H1 (cell line): ENCODE data around the gene AKT1S1. TPM values are rescaled to one million over a fixed set of nuclear protein-coding genes. Genes with fewer than 3 reads are reported as not detected.

Experiments
- CTCF ChIA-PET: fragments of 300-600 bp; sonication (Branson Sonifier 250); formaldehyde crosslinking; loops from one replicate; lab custom pipeline; 2021; ENCODE audit not compliant: partially characterized antibody; lab: Charles Lee
- POLR2A ChIA-PET: fragments of 300-600 bp; sonication (Branson Sonifier 250); formaldehyde crosslinking; loops from one replicate; lab custom pipeline; 2021; ENCODE audit warnings: inconsistent platforms; ENCODE audit not compliant: partially characterized antibody; lab: Charles Lee
- DNase-seq, 2 experiments: peaks; one replicate each; pipeline versions ENCODE4 v3.0.0 to v3.0.0-alpha.2; 2010 to 2022; ENCODE audit warnings: low spot score in 2 of 2, low read depth in 1 of 2, mixed read lengths in 1 of 2
- FAIRE-seq: peaks from 2 replicates; lab custom pipeline; 2011; peaks lifted over from hg19 to GRCh38; lab: Jason Lieb, UNC
- H2AFZ ChIP-seq: 2 replicates; pipeline ENCODE4 v1.8.1; 2012; ENCODE audit warnings: low read length, inconsistent platforms
- H2AK5ac ChIP-seq: 2 replicates; pipeline ENCODE4 v1.6.1; 2013; ENCODE audit warnings: low read depth, low read length
- H2BK120ac ChIP-seq: replicated peaks from 2 replicates; pipeline ENCODE3; 2013; ENCODE audit warnings: low read depth, low read length, inconsistent platforms
- H2BK12ac ChIP-seq: 2 replicates; pipeline ENCODE4 v1.6.1; 2013; ENCODE audit warnings: low read depth, low read length
- H2BK15ac ChIP-seq: 2 replicates; pipeline ENCODE4 v1.6.1; 2013; ENCODE audit warnings: low read length
- H2BK20ac ChIP-seq: 2 replicates; pipeline ENCODE4 v1.6.1; 2013; ENCODE audit warnings: low read length
- H2BK5ac ChIP-seq: 2 replicates; pipeline ENCODE4 v1.6.1; 2013; ENCODE audit warnings: low read depth, low read length
- H3K14ac ChIP-seq: 2 replicates; pipeline ENCODE4 v1.6.1; 2013; ENCODE audit warnings: inconsistent platforms; ENCODE audit not compliant: insufficient read length
- H3K18ac ChIP-seq: 2 replicates; pipeline ENCODE4 v1.6.1; 2013; ENCODE audit warnings: low read length; ENCODE audit errors: extremely low read depth
- H3K23ac ChIP-seq: 2 replicates; pipeline ENCODE4 v1.6.1; 2013; ENCODE audit warnings: inconsistent platforms; ENCODE audit not compliant: insufficient read length
- H3K23me2 ChIP-seq: 2 replicates; pipeline ENCODE4 v1.6.1; 2013; ENCODE audit warnings: low read depth, low read length
- H3K27ac ChIP-seq: 2 replicates; pipeline ENCODE4 v1.6.1; 2011; ENCODE audit warnings: low read depth, low read length, inconsistent platforms
- H3K27me3 ChIP-seq, 4 experiments: replicated peaks in 1 of 4; 1 replicate in 1 of 4; 2 replicates in 3 of 4; pipeline versions ENCODE4 v1.6.1 to v1.8.1; 2011 to 2013; ENCODE audit warnings: low read length in 3 of 4, mild to moderate bottlenecking in 3 of 4, inconsistent platforms in 2 of 4, mixed read lengths in 2 of 4, moderate library complexity in 1 of 4; ENCODE audit not compliant: control insufficient read depth in 3 of 4, insufficient read depth in 3 of 4; ENCODE audit errors: extremely low read depth in 1 of 4
- H3K36me3 ChIP-seq, 4 experiments: 2 replicates each; pipeline versions ENCODE4 v1.6.1 to v1.8.1; 2011 to 2013; ENCODE audit warnings: mild to moderate bottlenecking in 4 of 4, low read length in 3 of 4, moderate library complexity in 2 of 4, control low read depth in 1 of 4, inconsistent platforms in 1 of 4; ENCODE audit not compliant: insufficient read depth in 4 of 4, control insufficient read depth in 2 of 4
- H3K4ac ChIP-seq: replicated peaks from 2 replicates; pipeline ENCODE3; 2013; ENCODE audit warnings: low read length, low read depth, mixed read lengths, inconsistent platforms; ENCODE audit not compliant: insufficient read length
- H3K4me1 ChIP-seq, 4 experiments: replicated peaks in 1 of 4; 1 replicate in 1 of 4; 2 replicates in 3 of 4; pipeline versions ENCODE4 v1.6.1 to v1.8.1; 2011 to 2013; ENCODE audit warnings: low read length in 3 of 4, inconsistent platforms in 2 of 4, mixed read lengths in 1 of 4; ENCODE audit not compliant: insufficient read depth in 4 of 4, control insufficient read depth in 3 of 4
- H3K4me2 ChIP-seq, 2 experiments: 2 replicates each; pipeline versions ENCODE4 v1.6.1 to v1.8.1; 2011 to 2013; ENCODE audit warnings: low read depth in 2 of 2, low read length in 2 of 2, control low read depth in 1 of 2, inconsistent platforms in 1 of 2, mild to moderate bottlenecking in 1 of 2; ENCODE audit not compliant: insufficient read depth in 1 of 2
- H3K4me3 ChIP-seq, 4 experiments: fragments of 200-600, 300-600 bp in 1 of 4; sonication (generic), shearing (Covaris generic), sonication (Bioruptor Twin) in 1 of 4; 2 replicates each; pipeline versions ENCODE4 v1.5.1 to v1.8.1; 2011 to 2016; ENCODE audit warnings: low read length in 4 of 4, low read depth in 3 of 4, control low read depth in 2 of 4, inconsistent platforms in 2 of 4, mild to moderate bottlenecking in 2 of 4, mixed read lengths in 1 of 4, moderate library complexity in 1 of 4; ENCODE audit not compliant: insufficient read depth in 2 of 4; ENCODE audit errors: extremely low read depth in 1 of 4
- H3K56ac ChIP-seq: replicated peaks from 2 replicates; pipeline ENCODE3; 2013; ENCODE audit warnings: low read depth, mild to moderate bottlenecking, mixed read lengths, low read length, inconsistent platforms; ENCODE audit not compliant: insufficient read length
- H3K79me1 ChIP-seq: 2 replicates; pipeline ENCODE4 v1.6.1; 2013; ENCODE audit warnings: low read depth, low read length, control low read depth
- H3K79me2 ChIP-seq, 2 experiments: 2 replicates each; pipeline versions ENCODE4 v1.6.1 to v1.8.1; 2012 to 2013; ENCODE audit warnings: low read length in 2 of 2, mild to moderate bottlenecking in 2 of 2, inconsistent platforms in 1 of 2; ENCODE audit not compliant: insufficient read depth in 2 of 2, control insufficient read depth in 1 of 2
- H3K9ac ChIP-seq, 4 experiments: replicated peaks in 1 of 4; 1 replicate in 1 of 4; 2 replicates in 3 of 4; pipeline versions ENCODE4 v1.6.1 to v1.8.1; 2011 to 2013; ENCODE audit warnings: low read depth in 3 of 4, low read length in 3 of 4, control low read depth in 2 of 4, mild to moderate bottlenecking in 2 of 4, moderate library complexity in 2 of 4, inconsistent platforms in 1 of 4; ENCODE audit errors: extremely low read depth in 1 of 4
- H3K9me3 ChIP-seq, 2 experiments: 2 replicates each; pipeline versions ENCODE4 v1.6.1 to v1.8.1; 2012 to 2013; ENCODE audit warnings: mild to moderate bottlenecking in 2 of 2, moderate library complexity in 2 of 2, control low read depth in 1 of 2, inconsistent platforms in 1 of 2, low read depth in 1 of 2, low read length in 1 of 2, mixed read lengths in 1 of 2; ENCODE audit not compliant: insufficient read depth in 2 of 2
- H4K20me1 ChIP-seq, 2 experiments: replicated peaks in 1 of 2; 2 replicates each; pipeline versions ENCODE3 to v1.8.1; 2011 to 2013; ENCODE audit warnings: inconsistent platforms in 2 of 2, low read length in 2 of 2, mild to moderate bottlenecking in 1 of 2; ENCODE audit not compliant: insufficient read depth in 2 of 2, control insufficient read depth in 1 of 2
- H4K5ac ChIP-seq: 2 replicates; pipeline ENCODE4 v1.6.1; 2013; ENCODE audit warnings: low read length, low read depth, mixed read lengths, inconsistent platforms; ENCODE audit not compliant: insufficient read length
- H4K8ac ChIP-seq: 2 replicates; pipeline ENCODE4 v1.8.0; 2013; ENCODE audit warnings: mild to moderate bottlenecking, moderate library complexity, low read length, inconsistent platforms; ENCODE audit not compliant: insufficient read depth; ENCODE audit errors: extremely low read depth
- H4K91ac ChIP-seq: replicated peaks from 2 replicates; pipeline ENCODE3; 2013; ENCODE audit warnings: low read length, mixed read lengths, inconsistent platforms; ENCODE audit not compliant: insufficient read length
- ASH2L ChIP-seq: fragments of 200-600, 300-600 bp; sonication (generic); IDR thresholded peaks from one replicate; pipeline ENCODE4 v1.7.1; 2017; ENCODE audit warnings: low read length
- BCL11A ChIP-seq, 2 experiments: IDR thresholded peaks; one replicate each; pipeline ENCODE4 v1.6.1; 2011; ENCODE audit warnings: low read depth in 2 of 2, low read length in 2 of 2, mild to moderate bottlenecking in 2 of 2
- RNF2 ChIP-seq: fragments of 200-900, 300-1000 bp; sonication (generic); IDR thresholded peaks from 2 replicates; pipeline ENCODE4 v1.7.1; 2016; ENCODE audit warnings: borderline replicate concordance, low read depth, mild to moderate bottlenecking, antibody characterized with exemption, low read length; ENCODE audit not compliant: poor library complexity, severe bottlenecking; ENCODE audit errors: missing control alignments
- SIX5 ChIP-seq: IDR thresholded peaks from 2 replicates; pipeline ENCODE4 v1.6.1; 2011; ENCODE audit warnings: mild to moderate bottlenecking, low read depth, low read length
- TAF1 ChIP-seq: IDR thresholded peaks from 2 replicates; pipeline ENCODE4 v1.6.1; 2011; ENCODE audit warnings: mild to moderate bottlenecking, low read depth, low read length
- TAF7 ChIP-seq: optimal IDR thresholded peaks from 2 replicates; pipeline ENCODE3; 2011; ENCODE audit warnings: low read depth, mild to moderate bottlenecking, inconsistent platforms, low read length, moderate library complexity, borderline replicate concordance
- YY1 ChIP-seq: IDR thresholded peaks from 2 replicates; pipeline ENCODE4 v1.6.1; 2011; ENCODE audit warnings: low read depth, mild to moderate bottlenecking, low read length
- WGBS, 2 experiments: shearing (Covaris generic) in 1 of 2; methylation state at CpG; one replicate each; pipeline versions ENCODE4 v1.1.6 to v1.1.7; 2013 to 2015; ENCODE audit warnings: low lambda C conversion rate in 2 of 2, mixed read lengths in 2 of 2, inconsistent platforms in 1 of 2, low coverage in 1 of 2, missing lambda C conversion rate in 1 of 2; ENCODE audit not compliant: insufficient replicate concordance in 2 of 2, insufficient coverage in 1 of 2, insufficient read length in 1 of 2; ENCODE audit errors: extremely low coverage in 1 of 2, missing lambda C conversion rate in 1 of 2; 5-methylcytosine and 5-hydroxymethylcytosine counted together
- polyA plus RNA-seq, 7 experiments: library from polyadenylated mRNA; depleted of rRNA in 3 of 7; stranded (reverse) in 5 of 7; unstranded in 2 of 7; fragments of >200 nt in 5 of 7; fragments of 200-250 nt in 2 of 7; gene quantifications; 1 replicate in 5 of 7; 2 replicates in 1 of 7; 4 replicates in 1 of 7; pipeline versions ENCODE4 v1.2.1 to v1.2.3, GENCODE V29; 2011 to 2013; ENCODE audit warnings: missing spikeins in 2 of 7, mixed read lengths in 2 of 7
- total RNA-seq: library from RNA; stranded (reverse); fragmentation: NEBNext Ultra II Directional; extraction: Animal tissue kit (Norgen Biotek cat#: 25700); gene quantifications from 2 replicates; pipeline ENCODE4 v1.2.1, GENCODE V29; 2021
- TF ChIP-seq, protein P1 (sequence below), 3 experiments: IDR thresholded peaks; 1 replicate in 2 of 3; 2 replicates in 1 of 3; pipeline versions ENCODE4 v1.5.1 to v1.6.1; 2011; ENCODE audit warnings: low read length in 3 of 3, mild to moderate bottlenecking in 3 of 3, inconsistent platforms in 2 of 3, low read depth in 1 of 3, moderate library complexity in 1 of 3; ENCODE audit not compliant: insufficient read depth in 1 of 3; ENCODE audit errors: control extremely low read depth in 1 of 3

The AKT1S1 gene
- total and polyA plus RNA-seq, 2 of the 8 experiments (the other 6 are each of a cell fraction or from before 2014, with no cell fraction given), result 40.7 to 45.9 TPM

DNA sequence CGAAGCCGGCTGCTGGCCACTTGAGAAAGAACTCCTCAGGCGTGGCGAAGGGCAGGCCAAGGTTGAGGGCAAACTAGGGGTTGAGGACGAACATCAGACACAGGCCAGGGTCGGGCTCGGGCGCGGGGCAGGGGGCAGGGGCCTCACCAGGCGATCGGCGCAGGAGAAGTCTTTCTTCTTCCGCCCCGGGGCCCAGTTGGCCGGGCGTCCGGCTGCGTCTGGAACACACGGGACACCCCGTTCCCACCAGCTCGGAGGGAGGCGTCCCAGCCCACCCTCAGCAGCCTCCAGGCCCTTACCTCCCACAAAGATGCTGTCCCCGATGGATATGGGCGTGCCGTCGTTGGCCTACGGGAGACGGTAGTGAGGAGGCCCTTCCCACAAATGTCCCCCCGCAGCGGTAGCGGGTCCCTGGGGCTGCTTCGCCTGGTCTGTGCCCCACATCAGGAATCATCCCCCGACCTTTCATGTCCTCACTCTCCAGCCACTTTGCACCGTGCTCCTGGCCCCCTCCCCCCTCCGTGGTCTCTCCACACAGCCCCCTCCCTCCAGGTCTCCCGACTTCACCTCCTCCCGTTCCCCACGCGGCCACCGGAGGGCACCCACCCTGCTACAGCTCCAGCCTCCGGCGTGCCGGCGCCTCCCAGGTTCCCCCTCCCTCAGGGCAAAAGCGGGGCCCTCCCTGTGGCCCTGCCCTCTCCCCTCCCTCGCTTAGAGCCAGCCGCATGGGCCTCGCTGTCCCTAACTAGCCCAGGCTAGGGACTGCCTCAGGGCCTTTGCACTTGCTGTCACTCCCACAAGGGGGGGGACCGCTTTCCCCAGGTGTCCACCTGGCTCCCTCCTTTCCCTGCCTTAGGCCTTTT lies 14.5 kb downstream of the AKT1S1 start:
- Histone ChIP-seq H4K91ac (no peak overlapping the region), H2BK5ac (peak overlapping the region; percentile 55), H3K56ac (no peak overlapping the region), H3K27ac (no peak overlapping the region), H3K79me2 (peaks cover 0 to 27% of the 10 kb centered on the region in 2 experiments; a peak in 2 of 4 replicates), H2BK20ac (no peak overlapping the region), H3K23ac (no peak overlapping the region), H3K4me1 (peaks cover 0 to 16% (median 4%) of the 10 kb centered on the region in 4 experiments; a peak in 5 of 7 replicates), H2BK12ac (0 out of 2 replicates have a peak overlapping the region, but pooled peaks have one; percentile 27), H3K4ac (no peak overlapping the region), H3K23me2 (peaks cover 8% of the 10 kb centered on the region), H4K20me1 (peaks cover 26 to 39% of the 10 kb centered on the region in 2 experiments), H3K18ac (no peak overlapping the region), H2AFZ (no peak overlapping the region), H2BK120ac (no peak overlapping the region), H3K9ac (no peak overlapping the region), H3K79me1 (peaks cover 12% of the 10 kb centered on the region), H2BK15ac (no peak overlapping the region), H2AK5ac (no peak overlapping the region), H3K27me3 (no peaks in the 10 kb centered on the region), H3K14ac (no peak overlapping the region), H3K4me3 (no peak overlapping the region), H3K36me3 (peaks cover 25 to 60% (median 46%) of the 10 kb centered on the region in 4 experiments), H4K5ac (no peak overlapping the region), H3K4me2 (no peak overlapping the region), H4K8ac (0 out of 2 replicates have a peak overlapping the region, but pooled peaks have one; percentile 28), H3K9me3 (no peaks in the 10 kb centered on the region)
- 92% methylated on average over 18 of the region's 49 CpGs; no CpG with 5 or more reads in 1 of the 2 experiments for whole genome bisulfite sequencing, 2 experiments
- DNase-seq, result peak; percentile 62 to 94
- ChIA-PET CTCF (interaction anchor here (0.6 to 3.4 kb wide), 12 partner anchors 8 to 1125 kb away, joined by 3 to 13 read pairs (median 3); no protein-coding TSS in a partner anchor), POLR2A (interaction anchor here (0.7 to 12.4 kb wide), 10 partner anchors 9 to 293 kb away, joined by 3 to 247 read pairs (median 6); partner anchors contain the start of genes AKT1S1, PTOV1 and TBC1D17)
- no peak for FAIRE-seq
- TF ChIP-seq ASH2L, result no peak
- no peak for TF ChIP-seq TAF1
- TF ChIP-seq RNF2, result no peak
- TF ChIP-seq, protein P1, sequence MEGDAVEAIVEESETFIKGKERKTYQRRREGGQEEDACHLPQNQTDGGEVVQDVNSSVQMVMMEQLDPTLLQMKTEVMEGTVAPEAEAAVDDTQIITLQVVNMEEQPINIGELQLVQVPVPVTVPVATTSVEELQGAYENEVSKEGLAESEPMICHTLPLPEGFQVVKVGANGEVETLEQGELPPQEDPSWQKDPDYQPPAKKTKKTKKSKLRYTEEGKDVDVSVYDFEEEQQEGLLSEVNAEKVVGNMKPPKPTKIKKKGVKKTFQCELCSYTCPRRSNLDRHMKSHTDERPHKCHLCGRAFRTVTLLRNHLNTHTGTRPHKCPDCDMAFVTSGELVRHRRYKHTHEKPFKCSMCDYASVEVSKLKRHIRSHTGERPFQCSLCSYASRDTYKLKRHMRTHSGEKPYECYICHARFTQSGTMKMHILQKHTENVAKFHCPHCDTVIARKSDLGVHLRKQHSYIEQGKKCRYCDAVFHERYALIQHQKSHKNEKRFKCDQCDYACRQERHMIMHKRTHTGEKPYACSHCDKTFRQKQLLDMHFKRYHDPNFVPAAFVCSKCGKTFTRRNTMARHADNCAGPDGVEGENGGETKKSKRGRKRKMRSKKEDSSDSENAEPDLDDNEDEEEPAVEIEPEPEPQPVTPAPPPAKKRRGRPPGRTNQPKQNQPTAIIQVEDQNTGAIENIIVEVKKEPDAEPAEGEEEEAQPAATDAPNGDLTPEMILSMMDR (IDR thresholded peaks at IDR 0.05; ENCODE audit: control extremely low read depth in 1 of 3, insufficient read depth in 1 of 3, low read depth in 1 of 3, low read length in 3 of 3), result peak; percentile 61 to 73 (median 65)
- no peak for TF ChIP-seq BCL11A (IDR thresholded peaks at IDR 0.05; ENCODE audit: low read depth in 2 of 2, low read length in 2 of 2)
- no peak for TF ChIP-seq SIX5
- 0 out of 2 replicates have a peak, but pooled peaks have one; percentile 26 for TF ChIP-seq YY1
- peak; percentile 41 for TF ChIP-seq TAF7
